HG03460 (cell line): ENCODE measurements around the gene OR6M1.

Source experiments
- ATAC-seq: cut with Tn5 transposase; IDR thresholded peaks from one replicate; pipeline ENCODE4 v1.9.1; 2021; ENCODE audit not compliant: unreplicated experiment

Gene OR6M1

GRCh38 chr11:123775715-123776549 lies 30.2 kb downstream of the OR6M1 start:
- no peak for ATAC-seq

GRCh38 chr11:123775289-123775688 lies 30.9 kb downstream of the OR6M1 start:
- ATAC-seq, result no peak

GRCh38 chr11:123773959-123774358 lies 32.2 kb downstream of the OR6M1 start:
- no peak for ATAC-seq

DNA sequence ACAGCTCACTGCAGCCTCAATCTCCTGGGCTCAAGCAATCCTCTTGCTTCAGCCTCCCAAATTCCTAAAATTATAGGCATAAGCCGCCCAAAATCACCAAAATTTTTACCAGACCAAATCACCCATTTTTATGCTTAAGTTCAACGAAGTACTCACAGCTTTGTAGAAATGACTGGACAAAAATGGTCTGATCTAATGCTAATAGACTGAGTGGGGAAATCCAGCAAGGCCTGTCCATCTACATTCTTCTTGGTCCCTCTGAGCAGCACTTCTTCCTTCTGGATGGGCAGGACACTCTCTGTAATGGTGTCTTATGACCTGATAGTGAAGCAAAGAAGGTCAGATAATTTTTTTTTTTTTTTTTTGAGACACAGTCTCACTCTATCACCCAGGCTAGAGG lies 33.1 kb downstream of the OR6M1 start:
- ATAC-seq, result no peak

DNA sequence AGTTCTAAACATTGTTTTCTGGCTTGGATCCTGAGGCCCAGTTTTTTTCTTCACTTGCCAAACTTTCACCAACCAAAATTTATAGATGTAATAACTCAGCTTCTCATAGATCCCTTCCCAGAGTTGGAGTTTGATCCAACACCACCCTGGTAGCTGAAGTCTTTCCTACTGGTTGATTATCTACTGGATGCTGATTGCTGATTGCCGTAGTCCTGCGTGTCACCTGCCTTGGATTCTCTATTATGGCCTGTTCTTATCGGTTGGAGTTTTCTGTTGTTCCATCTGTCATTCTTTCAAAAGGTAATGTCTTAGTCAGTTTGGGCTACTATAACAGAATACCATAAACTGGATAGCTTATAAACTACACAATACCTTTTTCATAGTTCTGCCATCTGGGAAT lies 34.5 kb downstream of the OR6M1 start:
- ATAC-seq, result no peak

- no peak for ATAC-seq
These were observed 35.4 kb downstream of the OR6M1 start for GRCh38 chr11:123770712-123771111.

- ATAC-seq, result no peak
These were observed 40.5 kb downstream of the OR6M1 start for GRCh38 chr11:123765601-123766000.

- ATAC-seq, result no peak
These were observed 43.7 kb downstream of the OR6M1 start for GRCh38 chr11:123762422-123762821.

DNA sequence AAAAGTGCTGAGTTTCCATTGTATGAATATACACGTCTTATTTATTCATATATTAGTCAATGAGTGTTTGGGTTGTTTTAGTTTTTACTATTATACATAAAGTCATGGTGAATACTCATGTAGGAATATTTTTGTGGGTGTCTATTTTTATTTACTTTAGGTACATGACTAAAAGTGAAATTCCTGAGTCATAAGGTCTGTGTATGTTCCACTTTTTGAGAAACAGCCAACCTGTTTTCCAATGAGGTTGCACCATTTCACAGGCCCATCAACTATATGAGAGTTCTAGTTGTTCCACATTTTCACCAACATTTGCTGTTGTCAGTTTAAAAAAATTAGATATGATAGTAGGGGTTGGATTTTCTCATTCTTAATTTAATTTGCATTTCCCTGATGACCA lies 45.3 kb downstream of the OR6M1 start:
- peak; percentile 59 for ATAC-seq

GRCh38 chr11:123757976-123758375 lies 48.2 kb downstream of the OR6M1 start:
- ATAC-seq, result no peak

DNA sequence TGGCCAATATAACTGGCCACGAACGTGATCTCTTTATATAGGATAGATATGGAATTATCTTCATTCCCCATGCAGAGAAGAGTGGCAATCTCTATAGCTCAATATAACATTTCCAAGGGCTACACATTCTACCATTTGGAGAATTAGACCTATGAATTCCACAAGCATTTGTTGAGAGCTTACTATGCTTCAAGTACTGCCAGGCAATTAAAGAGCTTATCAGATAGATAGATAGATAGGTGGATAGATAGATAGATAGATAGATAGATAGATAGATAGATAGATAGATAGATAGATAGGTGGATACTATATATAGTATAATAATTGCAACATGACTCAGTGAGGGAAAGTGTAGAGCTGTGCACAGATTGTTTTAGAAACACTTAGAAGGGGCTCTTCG lies 50.3 kb downstream of the OR6M1 start:
- no peak for ATAC-seq
